Stimulated activated CD4-positive, alpha-beta T cell treated with anti-CD3 and anti-CD28 coated beads, Interleukin-2, amount 100 ng/mL, for 48 hours (primary cell): ENCODE data around the gene GLIS2.

Experiments used
- DNase-seq, 2 donors: peaks; one replicate each; pipeline ENCODE4 v3.0.0-alpha.2; 2020

Gene GLIS2

GRCh38 chr16:4372578-4373355 lies 56.9 kb downstream of the GLIS2 start:
- DNase-seq: no peak

GRCh38 chr16:4373356-4373908 lies 57.6 kb downstream of the GLIS2 start:
- no peak for DNase-seq

DNA sequence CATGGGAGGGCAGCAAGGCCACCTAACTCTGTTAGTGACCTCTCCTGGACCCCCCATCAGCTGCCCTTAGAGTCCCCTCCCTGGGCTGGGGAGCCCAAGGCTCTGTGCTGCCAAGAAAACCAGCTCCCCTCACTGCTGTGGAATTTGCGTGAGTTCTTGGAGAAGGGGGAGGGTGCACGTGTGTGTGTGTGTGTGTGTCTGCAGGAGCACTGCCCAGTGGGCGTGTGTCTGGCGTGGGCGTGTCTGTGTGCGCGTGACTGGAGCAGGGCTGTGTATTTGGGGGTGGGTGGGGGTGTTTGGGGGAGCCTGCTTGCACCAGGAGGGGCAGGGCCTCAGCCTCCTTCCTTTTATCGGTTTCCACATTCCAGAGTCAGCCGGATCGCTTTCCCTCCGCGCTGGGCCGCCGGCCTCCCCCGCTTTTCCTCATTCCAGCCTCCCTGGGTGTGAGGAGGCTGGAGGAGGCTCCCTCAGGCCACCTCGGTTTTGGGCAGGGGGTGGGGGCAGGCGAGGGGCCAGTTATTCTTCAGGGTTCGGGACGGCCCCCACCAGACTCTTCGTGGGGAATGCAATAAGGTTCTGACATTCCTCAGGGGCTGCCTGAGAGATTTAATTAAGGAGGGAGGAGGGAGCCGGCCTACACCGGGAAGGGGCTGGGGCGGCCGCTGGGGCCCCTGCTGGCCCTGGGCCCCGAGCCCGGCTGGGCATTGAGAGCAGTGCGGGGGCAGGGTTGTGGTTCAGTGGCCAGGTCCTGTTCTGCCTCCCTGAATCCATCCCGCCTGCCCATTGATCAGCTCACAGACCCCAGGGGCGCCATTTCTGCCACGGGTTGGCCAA lies 58.3 kb downstream of the GLIS2 start:
- DNase-seq: no peak

DNA sequence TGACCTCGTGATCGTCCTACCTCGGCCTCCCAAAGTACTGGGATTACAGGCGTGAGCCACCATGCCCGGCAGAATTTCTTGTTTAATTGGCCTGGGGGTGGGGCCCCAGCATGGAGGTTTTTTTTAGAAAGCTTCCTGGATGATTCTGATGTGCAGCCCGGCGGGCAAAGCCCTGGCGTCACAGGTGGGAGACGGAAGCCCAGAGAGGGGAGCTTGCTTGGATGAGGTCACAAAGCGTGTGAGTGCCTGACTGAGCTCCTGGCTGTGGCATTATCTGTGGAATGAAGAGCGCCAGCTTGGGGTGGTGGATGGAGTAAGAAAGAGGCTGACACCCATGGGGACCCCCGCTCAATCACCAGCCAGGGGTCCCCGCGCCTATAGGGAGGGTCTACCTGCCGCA lies 59.9 kb downstream of the GLIS2 start:
- no peak for DNase-seq

DNA sequence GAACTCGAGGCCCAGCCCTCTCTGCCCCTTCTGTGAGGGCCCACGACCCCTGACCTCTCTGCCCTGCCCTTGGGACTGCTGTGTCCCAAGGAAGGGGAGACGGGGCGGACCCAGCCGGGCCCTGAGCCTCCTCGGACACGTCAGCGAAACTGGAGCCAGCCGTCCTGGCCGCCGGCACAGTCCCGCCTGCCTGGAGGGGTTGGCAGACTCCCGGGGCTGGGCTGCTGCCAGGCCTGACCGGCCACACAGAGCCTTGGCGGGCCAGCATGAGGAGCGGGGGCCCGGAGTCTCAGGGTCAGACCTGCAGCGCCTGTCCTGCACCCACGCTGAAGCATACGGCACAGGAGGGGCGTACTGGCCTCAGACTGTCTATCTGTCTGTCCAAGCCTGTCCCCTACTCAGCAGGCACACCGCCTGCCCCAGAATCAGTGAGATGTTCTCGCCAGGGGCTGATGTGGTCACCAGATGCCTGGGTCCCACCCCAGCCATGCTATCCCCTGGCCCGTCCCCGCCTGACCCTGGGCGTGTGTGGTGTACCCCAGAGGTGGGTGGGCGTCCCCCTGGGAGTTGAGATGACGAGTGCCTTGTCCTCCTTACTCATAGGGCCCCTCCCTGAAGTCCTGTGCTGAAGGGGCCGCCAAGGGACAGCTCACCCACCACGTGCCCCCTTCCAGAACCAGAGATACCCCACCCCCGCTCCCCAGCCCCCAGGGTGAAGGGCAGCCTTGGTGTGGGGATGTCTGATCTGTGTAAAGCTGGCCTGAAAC lies 60.4 kb downstream of the GLIS2 start:
- DNase-seq: no peak

- no peak for DNase-seq
Measured at GRCh38 chr16:4376893-4377572, 61.2 kb downstream of the GLIS2 start.

GRCh38 chr16:4377573-4378154 lies 61.8 kb downstream of the GLIS2 start:
- no peak for DNase-seq

GRCh38 chr16:4378161-4378666 lies 62.3 kb downstream of the GLIS2 start:
- no peak for DNase-seq

DNA sequence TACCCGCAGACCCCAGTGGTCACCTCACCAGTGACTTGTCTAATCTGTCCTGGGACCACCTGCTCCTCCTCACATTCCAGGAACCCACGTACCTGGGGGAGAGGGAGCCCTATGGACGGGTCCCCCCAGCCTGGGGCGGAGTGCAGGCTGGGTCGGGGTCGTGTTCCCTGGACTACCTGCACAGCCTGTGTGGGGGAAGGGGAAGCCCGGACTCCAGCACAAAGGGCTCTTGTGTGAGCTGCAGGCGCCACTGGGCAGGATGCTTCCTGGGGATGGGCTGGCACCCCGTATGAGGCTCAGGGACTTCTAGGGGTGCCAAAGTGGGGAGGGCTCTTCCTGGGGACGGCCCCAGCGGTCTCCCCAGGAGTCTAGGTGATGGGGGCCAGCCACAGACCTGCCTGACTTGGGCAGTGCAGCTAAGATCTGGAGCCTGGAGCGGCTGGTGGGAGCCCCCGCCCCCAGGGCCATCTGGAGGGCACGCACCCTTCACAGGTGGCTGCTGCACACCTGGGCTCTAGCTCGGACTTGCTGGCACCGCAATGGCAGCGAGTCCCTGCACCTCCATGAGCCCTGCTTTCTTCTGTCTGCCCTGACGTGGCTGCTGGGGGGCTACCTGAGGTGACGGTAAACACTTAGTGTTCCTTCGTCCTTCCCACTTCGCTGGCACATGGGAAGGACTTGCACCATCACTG lies 63.3 kb downstream of the GLIS2 start:
- DNase-seq: no peak

DNA sequence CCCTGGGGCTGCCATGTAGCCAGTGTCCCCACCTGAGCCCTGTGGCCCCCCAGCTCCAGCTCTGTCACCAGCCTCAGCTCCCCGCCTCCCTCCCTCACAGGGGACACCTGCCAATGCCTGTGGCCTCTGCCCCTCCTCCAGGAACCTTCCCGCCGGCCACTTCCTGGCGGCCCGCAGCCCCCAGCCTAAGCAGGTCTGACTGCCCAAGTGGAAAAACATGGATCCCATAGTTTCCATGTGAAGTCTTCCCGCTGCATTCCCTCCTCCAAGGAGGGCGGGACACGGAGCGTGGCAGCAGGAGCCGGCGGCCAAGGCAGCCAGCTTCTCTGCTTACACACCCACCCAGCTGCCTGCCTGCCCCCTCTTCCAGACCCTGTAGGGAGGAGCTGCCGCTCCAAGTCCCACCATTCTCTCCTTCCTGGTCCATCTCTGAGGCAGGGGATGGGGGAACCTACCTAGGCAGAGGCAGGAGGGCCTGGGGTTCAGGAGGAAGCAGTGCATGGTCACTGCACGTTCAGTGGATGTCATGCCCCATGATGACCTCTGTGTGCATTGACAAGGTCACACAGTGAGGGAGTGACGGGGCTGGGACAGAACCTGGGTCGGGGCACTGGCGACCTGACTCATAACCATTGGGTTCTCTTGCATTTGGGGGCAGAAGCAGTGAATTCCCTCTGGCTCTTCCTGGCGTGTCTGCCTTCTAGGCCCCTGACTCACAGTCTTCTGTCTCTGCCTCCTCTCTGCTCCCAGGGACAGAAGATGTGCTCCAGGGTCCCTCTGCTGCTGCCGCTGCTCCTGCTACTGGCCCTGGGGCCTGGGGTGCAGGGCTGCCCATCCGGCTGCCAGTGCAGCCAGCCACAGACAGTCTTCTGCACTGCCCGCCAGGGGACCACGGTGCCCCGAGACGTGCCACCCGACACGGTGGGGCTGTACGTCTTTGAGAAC lies 64.5 kb downstream of the GLIS2 start:
- DNase-seq: no peak

- DNase-seq: no peak
Measured at GRCh38 chr16:4381072-4381934, 65.4 kb downstream of the GLIS2 start.

- no peak for DNase-seq
Measured at GRCh38 chr16:4381935-4382794, 66.3 kb downstream of the GLIS2 start.

DNA sequence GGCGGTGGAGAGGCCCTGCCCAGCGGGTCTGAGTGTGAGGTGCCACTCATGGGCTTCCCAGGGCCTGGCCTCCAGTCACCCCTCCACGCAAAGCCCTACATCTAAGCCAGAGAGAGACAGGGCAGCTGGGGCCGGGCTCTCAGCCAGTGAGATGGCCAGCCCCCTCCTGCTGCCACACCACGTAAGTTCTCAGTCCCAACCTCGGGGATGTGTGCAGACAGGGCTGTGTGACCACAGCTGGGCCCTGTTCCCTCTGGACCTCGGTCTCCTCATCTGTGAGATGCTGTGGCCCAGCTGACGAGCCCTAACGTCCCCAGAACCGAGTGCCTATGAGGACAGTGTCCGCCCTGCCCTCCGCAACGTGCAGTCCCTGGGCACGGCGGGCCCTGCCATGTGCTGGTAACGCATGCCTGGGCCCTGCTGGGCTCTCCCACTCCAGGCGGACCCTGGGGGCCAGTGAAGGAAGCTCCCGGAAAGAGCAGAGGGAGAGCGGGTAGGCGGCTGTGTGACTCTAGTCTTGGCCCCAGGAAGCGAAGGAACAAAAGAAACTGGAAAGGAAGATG lies 67.0 kb downstream of the GLIS2 start:
- DNase-seq: no peak

DNA sequence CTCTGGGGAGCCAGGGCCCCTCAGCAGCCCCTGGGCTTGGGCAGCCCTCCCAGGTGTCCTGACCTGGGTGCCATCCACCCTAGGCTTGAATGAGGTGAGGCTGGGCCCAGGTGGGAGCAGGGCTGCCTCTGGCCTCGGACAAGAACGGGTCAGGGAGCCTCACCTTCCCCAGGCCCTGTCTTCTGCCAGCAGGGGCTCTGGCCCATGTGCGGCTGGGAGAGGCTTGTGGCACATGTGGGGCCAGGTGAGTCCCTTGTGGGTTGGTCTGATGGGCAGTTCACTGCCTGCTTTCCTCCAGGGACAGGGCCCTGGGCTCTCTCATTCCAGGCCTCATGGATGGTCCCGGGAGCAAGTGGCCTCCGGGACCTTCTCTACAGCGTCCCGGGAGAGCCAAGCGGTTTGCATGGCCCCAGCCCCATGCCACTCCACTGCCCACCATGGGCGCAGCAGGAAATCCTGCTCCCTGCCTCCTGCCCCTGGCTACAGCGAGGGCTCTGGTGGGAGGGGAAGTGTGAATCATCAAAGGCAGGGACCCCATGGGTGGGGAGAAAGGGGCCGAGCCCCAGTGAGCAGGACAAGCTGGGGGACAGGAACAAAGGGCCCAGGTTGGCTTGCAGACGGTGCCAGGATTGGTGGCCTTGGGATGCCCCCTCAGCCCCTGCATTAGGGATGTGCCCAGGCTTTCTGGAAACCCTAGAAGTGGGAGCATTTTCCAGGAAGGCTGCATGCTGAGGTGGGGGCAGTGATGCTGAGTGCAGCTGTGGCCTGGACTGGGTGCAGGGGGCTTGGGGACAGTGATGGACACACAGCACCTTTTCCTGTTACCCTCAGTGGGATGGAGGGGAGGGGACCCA lies 68.0 kb downstream of the GLIS2 start:
- DNase-seq: no peak

- no peak for DNase-seq
Measured at GRCh38 chr16:4384509-4384942, 68.7 kb downstream of the GLIS2 start.

DNA sequence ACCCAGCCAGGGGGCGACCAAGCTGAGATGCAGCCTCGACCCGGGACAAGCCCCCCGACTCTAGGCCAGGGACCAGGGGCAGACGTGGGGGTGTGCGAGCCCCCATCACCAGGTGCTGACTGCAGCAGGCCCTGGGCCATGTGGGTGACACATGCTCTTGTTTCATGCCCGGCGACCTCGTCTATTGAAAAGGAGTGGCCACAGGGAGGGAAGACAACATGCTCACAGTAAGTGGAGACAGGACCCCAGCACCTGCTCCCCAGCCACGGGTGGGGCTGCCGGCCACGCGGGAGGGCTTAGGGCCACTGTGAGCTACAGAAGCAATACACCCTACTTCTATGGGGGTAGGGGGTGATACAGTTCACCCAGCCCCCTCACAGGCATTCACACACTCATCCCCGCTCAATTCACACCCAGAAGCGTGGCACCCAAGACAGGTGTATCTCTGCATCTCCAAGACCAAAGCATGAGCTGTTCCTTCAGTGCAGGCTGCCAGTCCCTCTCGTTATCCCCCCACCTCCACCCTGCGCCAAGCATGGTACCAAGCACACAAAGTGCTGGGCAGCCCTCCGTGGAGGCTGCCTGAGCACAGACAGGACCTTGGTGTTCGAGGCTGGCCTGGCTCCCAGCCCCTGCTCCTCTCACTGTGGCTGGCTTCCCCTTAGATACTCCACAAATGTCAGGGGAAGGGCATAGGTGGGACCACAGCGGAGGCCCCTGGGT lies 69.4 kb downstream of the GLIS2 start:
- DNase-seq: no peak
